ENCODE results near the gene PERM1. TPM values are rescaled to one million over a fixed set of nuclear protein-coding genes. Genes with fewer than 3 reads are reported as not detected.

Gene PERM1
- total RNA-seq, 1 donor: 0.43 TPM

GRCh38 chr1:964691-965525 lies 17.0 kb downstream of the PERM1 start:
- H3K4me3 ChIP-seq (ENCODE audit: low read depth, low read length): no peak overlapping the region
- no peak for TF ChIP-seq CTCF (IDR thresholded peaks at IDR 0.05; ENCODE audit: insufficient read depth, low read depth, low read length)
- no peak for DNase-seq (ENCODE audit: low read depth)

GRCh38 chr1:963746-964525 lies 18.0 kb downstream of the PERM1 start:
- DNase-seq (ENCODE audit: low read depth): no peak
- no peak for TF ChIP-seq CTCF (IDR thresholded peaks at IDR 0.05; ENCODE audit: insufficient read depth, low read depth, low read length)
- H3K4me3 ChIP-seq (ENCODE audit: low read depth, low read length): no peak overlapping the region

GRCh38 chr1:963301-963651 lies 18.6 kb downstream of the PERM1 start:
- TF ChIP-seq CTCF (IDR thresholded peaks at IDR 0.05; ENCODE audit: insufficient read depth, low read depth, low read length): no peak
- no peak for DNase-seq (ENCODE audit: low read depth)
- no peak overlapping the region for H3K4me3 ChIP-seq (ENCODE audit: low read depth, low read length)

- H3K4me3 ChIP-seq (ENCODE audit: low read depth, low read length): no peak overlapping the region
- DNase-seq (ENCODE audit: low read depth): no peak
- TF ChIP-seq CTCF (IDR thresholded peaks at IDR 0.05; ENCODE audit: insufficient read depth, low read depth, low read length): no peak
Measured at GRCh38 chr1:962381-963300, 19.3 kb downstream of the PERM1 start.

- TF ChIP-seq CTCF (IDR thresholded peaks at IDR 0.05; ENCODE audit: insufficient read depth, low read depth, low read length): no peak
- no peak for DNase-seq (ENCODE audit: low read depth)
- peak overlapping the region; percentile 62 for H3K4me3 ChIP-seq (ENCODE audit: low read depth, low read length)
Measured at GRCh38 chr1:961132-961669, 20.7 kb downstream of the PERM1 start.
